ENCODE results near the gene DNAJC28. TPM values are rescaled to one million over a fixed set of nuclear protein-coding genes. Genes with fewer than 3 reads are reported as not detected.

Gene DNAJC28
- total and polyA plus RNA-seq, 9 of the 15 experiments (the other 6 are each of a cell fraction or from before 2014, with no cell fraction given), result 0.68 to 2.5 (median 1.1) TPM

DNA sequence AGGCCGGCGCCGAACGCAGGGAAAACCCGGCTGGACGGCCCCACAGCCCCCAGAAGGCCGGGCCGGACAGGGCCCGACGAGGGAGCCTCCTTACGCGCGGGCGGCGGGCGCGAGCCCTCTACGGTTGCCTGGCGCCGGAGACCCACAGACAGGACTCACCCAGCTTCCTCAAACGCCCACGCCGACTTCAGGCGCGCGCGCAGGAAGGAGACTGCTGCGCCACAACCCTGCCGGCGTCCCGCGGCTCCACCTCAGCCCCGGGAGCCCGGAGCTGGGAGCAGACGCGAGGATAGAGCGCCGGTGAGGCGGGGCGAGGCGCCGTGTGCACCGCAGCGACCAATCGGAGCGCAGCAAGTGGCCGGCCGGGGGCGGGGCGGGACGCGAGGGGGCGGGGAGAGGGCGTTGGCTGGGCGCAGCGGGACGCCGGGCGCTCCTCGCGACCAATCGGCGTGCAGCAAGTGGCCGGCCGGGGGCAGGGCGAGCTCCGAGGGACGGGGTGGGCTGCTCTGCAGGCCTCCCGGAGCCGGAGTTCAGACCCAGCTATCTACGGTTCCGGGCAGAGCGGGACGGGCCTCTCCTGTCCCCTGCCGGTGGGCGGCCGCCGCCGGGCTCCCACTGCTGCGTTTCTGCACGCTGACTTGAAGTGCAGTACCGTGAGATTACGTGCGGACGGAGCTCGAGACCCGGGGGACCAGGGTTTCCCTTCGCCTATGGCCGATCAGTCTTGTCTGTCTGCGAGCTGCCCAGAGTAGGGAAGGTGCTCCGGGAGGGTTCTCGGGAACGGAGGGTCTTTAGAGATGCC lies 11.6 kb downstream of the DNAJC28 start, which contains the start of gene TMEM50B (continued):
- TF ChIP-seq, protein P1, sequence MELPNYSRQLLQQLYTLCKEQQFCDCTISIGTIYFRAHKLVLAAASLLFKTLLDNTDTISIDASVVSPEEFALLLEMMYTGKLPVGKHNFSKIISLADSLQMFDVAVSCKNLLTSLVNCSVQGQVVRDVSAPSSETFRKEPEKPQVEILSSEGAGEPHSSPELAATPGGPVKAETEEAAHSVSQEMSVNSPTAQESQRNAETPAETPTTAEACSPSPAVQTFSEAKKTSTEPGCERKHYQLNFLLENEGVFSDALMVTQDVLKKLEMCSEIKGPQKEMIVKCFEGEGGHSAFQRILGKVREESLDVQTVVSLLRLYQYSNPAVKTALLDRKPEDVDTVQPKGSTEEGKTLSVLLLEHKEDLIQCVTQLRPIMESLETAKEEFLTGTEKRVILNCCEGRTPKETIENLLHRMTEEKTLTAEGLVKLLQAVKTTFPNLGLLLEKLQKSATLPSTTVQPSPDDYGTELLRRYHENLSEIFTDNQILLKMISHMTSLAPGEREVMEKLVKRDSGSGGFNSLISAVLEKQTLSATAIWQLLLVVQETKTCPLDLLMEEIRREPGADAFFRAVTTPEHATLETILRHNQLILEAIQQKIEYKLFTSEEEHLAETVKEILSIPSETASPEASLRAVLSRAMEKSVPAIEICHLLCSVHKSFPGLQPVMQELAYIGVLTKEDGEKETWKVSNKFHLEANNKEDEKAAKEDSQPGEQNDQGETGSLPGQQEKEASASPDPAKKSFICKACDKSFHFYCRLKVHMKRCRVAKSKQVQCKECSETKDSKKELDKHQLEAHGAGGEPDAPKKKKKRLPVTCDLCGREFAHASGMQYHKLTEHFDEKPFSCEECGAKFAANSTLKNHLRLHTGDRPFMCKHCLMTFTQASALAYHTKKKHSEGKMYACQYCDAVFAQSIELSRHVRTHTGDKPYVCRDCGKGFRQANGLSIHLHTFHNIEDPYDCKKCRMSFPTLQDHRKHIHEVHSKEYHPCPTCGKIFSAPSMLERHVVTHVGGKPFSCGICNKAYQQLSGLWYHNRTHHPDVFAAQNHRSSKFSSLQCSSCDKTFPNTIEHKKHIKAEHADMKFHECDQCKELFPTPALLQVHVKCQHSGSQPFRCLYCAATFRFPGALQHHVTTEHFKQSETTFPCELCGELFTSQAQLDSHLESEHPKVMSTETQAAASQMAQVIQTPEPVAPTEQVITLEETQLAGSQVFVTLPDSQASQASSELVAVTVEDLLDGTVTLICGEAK (IDR thresholded peaks at IDR 0.05), result no peak
- TF ChIP-seq, protein P1 (CRISPR knock-in tag; IDR thresholded peaks at IDR 0.05), result no peak
- TF ChIP-seq ZFP1 (CRISPR knock-in tag; IDR thresholded peaks at IDR 0.05) (no peak), ATF1 (CRISPR knock-in tag; IDR thresholded peaks at IDR 0.05) (peak; percentile 71), ATF1 (tag; IDR thresholded peaks at IDR 0.05) (no peak), RCOR1 (IDR thresholded peaks at IDR 0.05; ENCODE audit: borderline replicate concordance in 1 of 2, low read depth in 2 of 2, low read length in 2 of 2) (peak in 1 of 2 experiments; percentile 56; a peak in 1 of 4 replicates), SLC30A9 (CRISPR knock-in tag; IDR thresholded peaks at IDR 0.05) (no peak), POLR3G (IDR thresholded peaks at IDR 0.05; ENCODE audit: extremely low read depth, insufficient read length, insufficient replicate concordance) (no peak), ERF (CRISPR knock-in tag; IDR thresholded peaks at IDR 0.05) (peak; percentile 78; the same call in 1 of the 2 replicates)
- TF ChIP-seq, protein P2, sequence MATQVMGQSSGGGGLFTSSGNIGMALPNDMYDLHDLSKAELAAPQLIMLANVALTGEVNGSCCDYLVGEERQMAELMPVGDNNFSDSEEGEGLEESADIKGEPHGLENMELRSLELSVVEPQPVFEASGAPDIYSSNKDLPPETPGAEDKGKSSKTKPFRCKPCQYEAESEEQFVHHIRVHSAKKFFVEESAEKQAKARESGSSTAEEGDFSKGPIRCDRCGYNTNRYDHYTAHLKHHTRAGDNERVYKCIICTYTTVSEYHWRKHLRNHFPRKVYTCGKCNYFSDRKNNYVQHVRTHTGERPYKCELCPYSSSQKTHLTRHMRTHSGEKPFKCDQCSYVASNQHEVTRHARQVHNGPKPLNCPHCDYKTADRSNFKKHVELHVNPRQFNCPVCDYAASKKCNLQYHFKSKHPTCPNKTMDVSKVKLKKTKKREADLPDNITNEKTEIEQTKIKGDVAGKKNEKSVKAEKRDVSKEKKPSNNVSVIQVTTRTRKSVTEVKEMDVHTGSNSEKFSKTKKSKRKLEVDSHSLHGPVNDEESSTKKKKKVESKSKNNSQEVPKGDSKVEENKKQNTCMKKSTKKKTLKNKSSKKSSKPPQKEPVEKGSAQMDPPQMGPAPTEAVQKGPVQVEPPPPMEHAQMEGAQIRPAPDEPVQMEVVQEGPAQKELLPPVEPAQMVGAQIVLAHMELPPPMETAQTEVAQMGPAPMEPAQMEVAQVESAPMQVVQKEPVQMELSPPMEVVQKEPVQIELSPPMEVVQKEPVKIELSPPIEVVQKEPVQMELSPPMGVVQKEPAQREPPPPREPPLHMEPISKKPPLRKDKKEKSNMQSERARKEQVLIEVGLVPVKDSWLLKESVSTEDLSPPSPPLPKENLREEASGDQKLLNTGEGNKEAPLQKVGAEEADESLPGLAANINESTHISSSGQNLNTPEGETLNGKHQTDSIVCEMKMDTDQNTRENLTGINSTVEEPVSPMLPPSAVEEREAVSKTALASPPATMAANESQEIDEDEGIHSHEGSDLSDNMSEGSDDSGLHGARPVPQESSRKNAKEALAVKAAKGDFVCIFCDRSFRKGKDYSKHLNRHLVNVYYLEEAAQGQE (IDR thresholded peaks at IDR 0.05; ENCODE audit: borderline replicate concordance), result peak; percentile 56
- TF ChIP-seq, protein P2 (CRISPR knock-in tag; IDR thresholded peaks at IDR 0.05; ENCODE audit: low read depth), result peak; percentile 74

Measured in K562 (cell line).